ENCODE measurements around the gene IPO13.

The IPO13 gene

DNA sequence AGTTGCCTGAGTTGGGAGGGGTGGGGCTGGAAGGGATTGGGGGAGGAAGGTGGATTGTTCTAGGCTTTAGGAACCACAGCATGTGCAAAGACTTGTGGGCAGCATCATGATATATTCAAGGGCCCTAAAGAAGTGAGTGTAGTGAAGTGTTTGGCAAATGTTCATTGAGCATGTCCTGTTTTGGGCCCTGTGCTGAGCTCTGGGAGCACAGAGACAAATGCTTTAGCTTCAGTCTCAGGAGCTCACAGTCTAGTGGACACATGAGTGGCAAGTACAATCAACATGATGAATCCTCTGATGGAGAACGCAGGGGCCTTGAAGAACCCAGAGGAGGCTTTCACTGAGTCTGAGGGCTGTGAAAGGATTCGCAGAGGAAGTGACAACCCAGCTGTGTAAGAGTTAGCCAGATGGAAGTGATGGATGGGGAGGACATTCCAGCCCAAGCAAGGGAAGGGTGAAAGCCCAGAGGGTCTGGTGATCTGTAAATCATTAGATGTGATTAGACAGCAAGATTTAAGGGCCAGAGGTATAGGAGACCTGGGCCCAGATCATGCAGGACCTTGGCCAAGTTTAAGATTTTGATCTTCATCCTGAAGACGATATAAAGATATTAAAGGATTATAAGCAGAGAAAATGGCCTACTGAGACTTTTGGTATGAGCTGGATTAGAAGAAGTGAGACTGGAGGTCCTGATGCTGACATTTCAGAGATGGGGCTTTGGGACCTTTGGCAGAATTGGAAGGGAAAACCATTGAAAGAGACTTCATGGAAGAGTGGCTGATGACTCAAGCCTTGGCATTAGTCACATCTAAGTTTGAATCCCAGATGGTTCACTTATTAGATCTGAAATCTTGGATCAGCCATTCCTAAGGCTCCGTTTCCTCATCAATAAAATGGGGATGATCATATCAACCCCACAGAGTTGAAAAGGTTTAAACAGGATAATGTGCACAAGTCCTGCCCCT is 4.6 kb downstream of the IPO13 start:
- H3K27ac ChIP-seq (ENCODE audit: low read depth, low read length), result no peak overlapping the region
- no peak overlapping the region for H3K9ac ChIP-seq (ENCODE audit: low read depth in 1 of 2, low read length in 2 of 2)
- peaks cover 17 to 23% of the 10 kb centered on the region in 2 donors for H3K4me1 ChIP-seq (ENCODE audit: control insufficient read depth in 1 of 2, insufficient read depth in 2 of 2, low read length in 2 of 2)
- peaks cover 0 to 14% of the 10 kb centered on the region in 2 donors for H3K36me3 ChIP-seq (ENCODE audit: control insufficient read depth in 1 of 2, insufficient read depth in 2 of 2, low read length in 2 of 2)
- no peaks in the 10 kb centered on the region for H3K9me3 ChIP-seq (ENCODE audit: control insufficient read depth in 1 of 2, low read length in 2 of 2)
- H3K4me3 ChIP-seq (ENCODE audit: low read depth in 1 of 2, low read length in 2 of 2), result no peak overlapping the region
- no peaks in the 10 kb centered on the region for H3K27me3 ChIP-seq (ENCODE audit: control insufficient read depth in 1 of 2, insufficient read depth in 2 of 2, low read length in 2 of 2)

DNA sequence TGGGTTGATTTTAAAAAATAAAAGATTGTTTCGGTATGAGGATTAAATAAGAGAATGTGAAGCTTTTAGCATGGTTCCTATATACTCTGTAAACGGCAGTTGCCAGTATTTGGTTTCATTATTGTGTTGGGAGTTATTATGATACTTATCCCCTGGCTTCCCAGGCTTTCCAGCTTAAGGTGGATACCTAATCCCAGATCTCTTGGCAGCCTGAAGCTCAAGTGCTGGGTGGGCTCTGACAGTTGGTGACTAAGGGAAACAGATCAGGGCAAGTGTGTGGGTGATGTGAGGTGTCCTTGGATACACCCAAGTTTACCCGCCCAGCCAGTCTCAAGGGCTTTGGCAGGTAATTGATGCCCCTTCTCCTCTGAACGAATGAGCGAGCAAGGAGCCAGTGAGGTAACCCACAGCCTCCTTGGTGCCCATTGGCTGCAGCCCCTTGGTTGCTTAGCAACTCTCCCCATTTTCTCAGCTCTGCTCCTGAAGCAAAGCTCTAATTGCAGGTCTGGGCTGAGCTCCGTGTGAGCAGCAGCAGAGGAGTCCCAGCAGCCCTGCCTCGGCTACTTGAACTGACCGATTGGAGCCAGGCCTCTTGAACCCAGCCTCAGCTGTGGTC is 6.1 kb downstream of the IPO13 start:
- Histone ChIP-seq H3K4me1 (ENCODE audit: control insufficient read depth in 1 of 2, insufficient read depth in 2 of 2, low read length in 2 of 2) (peaks cover 11 to 14% of the 10 kb centered on the region in 2 donors), H3K27ac (ENCODE audit: low read depth, low read length) (no peak overlapping the region), H3K27me3 (ENCODE audit: control insufficient read depth in 1 of 2, insufficient read depth in 2 of 2, low read length in 2 of 2) (no peaks in the 10 kb centered on the region), H3K9me3 (ENCODE audit: control insufficient read depth in 1 of 2, low read length in 2 of 2) (no peaks in the 10 kb centered on the region), H3K4me3 (ENCODE audit: low read depth in 1 of 2, low read length in 2 of 2) (no peak overlapping the region), H3K36me3 (ENCODE audit: control insufficient read depth in 1 of 2, insufficient read depth in 2 of 2, low read length in 2 of 2) (peaks cover 4 to 30% of the 10 kb centered on the region in 2 donors), H3K9ac (ENCODE audit: low read depth in 1 of 2, low read length in 2 of 2) (no peak overlapping the region)

DNA sequence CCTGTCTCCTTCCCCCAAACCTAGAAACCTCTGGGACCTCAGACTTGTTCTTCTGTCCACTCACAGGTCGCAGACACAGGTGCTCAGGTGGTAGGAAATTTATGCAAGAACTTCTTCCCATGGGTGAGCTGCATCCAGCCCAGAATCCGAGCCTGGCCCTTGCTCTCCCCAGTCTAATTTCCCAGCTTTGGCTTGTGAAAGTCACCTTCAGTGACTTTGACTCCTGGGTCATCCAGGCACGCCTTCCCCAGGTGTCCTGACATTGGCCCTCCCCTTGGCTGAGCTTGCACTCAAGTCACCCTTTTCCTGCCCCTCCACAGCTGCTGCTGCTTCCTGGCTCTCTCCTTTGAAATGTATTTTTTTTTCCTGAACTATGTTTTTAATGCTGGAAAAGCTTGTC is 6.6 kb downstream of the IPO13 start:
- Histone ChIP-seq H3K4me3 (ENCODE audit: low read depth in 1 of 2, low read length in 2 of 2) (no peak overlapping the region), H3K4me1 (ENCODE audit: control insufficient read depth in 1 of 2, insufficient read depth in 2 of 2, low read length in 2 of 2) (peaks cover 6 to 9% of the 10 kb centered on the region in 2 donors), H3K27ac (ENCODE audit: low read depth, low read length) (no peak overlapping the region), H3K9me3 (ENCODE audit: control insufficient read depth in 1 of 2, low read length in 2 of 2) (no peaks in the 10 kb centered on the region), H3K27me3 (ENCODE audit: control insufficient read depth in 1 of 2, insufficient read depth in 2 of 2, low read length in 2 of 2) (no peaks in the 10 kb centered on the region), H3K9ac (ENCODE audit: low read depth in 1 of 2, low read length in 2 of 2) (no peak overlapping the region), H3K36me3 (ENCODE audit: control insufficient read depth in 1 of 2, insufficient read depth in 2 of 2, low read length in 2 of 2) (peaks cover 4 to 35% of the 10 kb centered on the region in 2 donors)

DNA sequence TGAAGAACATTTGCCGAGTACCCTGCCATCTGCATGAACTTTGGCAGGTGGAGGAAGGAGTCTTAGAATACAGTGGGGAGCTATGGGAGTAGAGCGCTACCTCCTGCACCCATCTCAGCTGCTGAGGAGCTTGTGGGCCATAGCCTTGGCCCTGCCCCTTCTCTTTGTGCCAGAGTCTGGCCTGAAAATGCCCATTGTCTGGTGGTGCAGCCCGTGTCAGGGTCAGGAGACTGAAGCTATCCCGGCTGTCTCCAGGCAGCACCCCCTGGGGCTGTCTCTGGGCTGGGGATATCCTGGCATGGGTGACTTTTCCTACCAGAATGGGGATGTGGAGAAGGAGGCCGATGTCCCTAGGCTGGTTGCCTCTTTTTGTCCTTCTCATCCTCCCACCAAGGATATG is 7.3 kb downstream of the IPO13 start:
- H3K4me3 ChIP-seq (ENCODE audit: low read depth in 1 of 2, low read length in 2 of 2), result no peak overlapping the region
- no peak overlapping the region for H3K27ac ChIP-seq (ENCODE audit: low read depth, low read length)
- peaks cover 8 to 42% of the 10 kb centered on the region in 2 donors for H3K36me3 ChIP-seq (ENCODE audit: control insufficient read depth in 1 of 2, insufficient read depth in 2 of 2, low read length in 2 of 2)
- H3K4me1 ChIP-seq (ENCODE audit: control insufficient read depth in 1 of 2, insufficient read depth in 2 of 2, low read length in 2 of 2), result peaks cover 0 to 2% of the 10 kb centered on the region in 2 donors
- H3K9ac ChIP-seq (ENCODE audit: low read depth in 1 of 2, low read length in 2 of 2), result no peak overlapping the region
- no peaks in the 10 kb centered on the region for H3K9me3 ChIP-seq (ENCODE audit: control insufficient read depth in 1 of 2, low read length in 2 of 2)
- H3K27me3 ChIP-seq (ENCODE audit: control insufficient read depth in 1 of 2, insufficient read depth in 2 of 2, low read length in 2 of 2), result no peaks in the 10 kb centered on the region

DNA sequence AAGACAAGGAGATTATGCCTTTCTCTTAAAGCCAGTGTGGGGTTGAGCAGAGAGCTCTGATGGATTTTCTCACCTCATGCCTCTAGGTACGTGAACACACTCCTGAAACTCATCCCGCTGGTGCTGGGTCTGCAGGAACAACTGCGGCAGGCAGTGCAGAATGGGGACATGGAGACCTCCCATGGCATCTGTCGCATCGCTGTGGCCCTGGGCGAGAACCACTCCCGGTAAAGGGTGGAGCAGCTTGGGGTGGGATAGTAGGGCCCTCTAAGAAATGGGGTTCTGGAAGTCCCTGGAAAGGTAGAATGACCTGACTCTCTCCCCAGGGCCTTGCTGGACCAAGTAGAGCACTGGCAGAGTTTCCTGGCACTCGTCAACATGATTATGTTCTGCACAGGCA is 9.5 kb downstream of the IPO13 start:
- H3K36me3 ChIP-seq (ENCODE audit: control insufficient read depth in 1 of 2, insufficient read depth in 2 of 2, low read length in 2 of 2), result peaks cover 22 to 53% of the 10 kb centered on the region in 2 donors
- no peak overlapping the region for H3K9ac ChIP-seq (ENCODE audit: low read depth in 1 of 2, low read length in 2 of 2)
- no peak overlapping the region for H3K4me3 ChIP-seq (ENCODE audit: low read depth in 1 of 2, low read length in 2 of 2)
- H3K4me1 ChIP-seq (ENCODE audit: control insufficient read depth in 1 of 2, insufficient read depth in 2 of 2, low read length in 2 of 2), result no peaks in the 10 kb centered on the region
- H3K27ac ChIP-seq (ENCODE audit: low read depth, low read length), result no peak overlapping the region
- no peaks in the 10 kb centered on the region for H3K9me3 ChIP-seq (ENCODE audit: control insufficient read depth in 1 of 2, low read length in 2 of 2)
- no peaks in the 10 kb centered on the region for H3K27me3 ChIP-seq (ENCODE audit: control insufficient read depth in 1 of 2, insufficient read depth in 2 of 2, low read length in 2 of 2)

DNA sequence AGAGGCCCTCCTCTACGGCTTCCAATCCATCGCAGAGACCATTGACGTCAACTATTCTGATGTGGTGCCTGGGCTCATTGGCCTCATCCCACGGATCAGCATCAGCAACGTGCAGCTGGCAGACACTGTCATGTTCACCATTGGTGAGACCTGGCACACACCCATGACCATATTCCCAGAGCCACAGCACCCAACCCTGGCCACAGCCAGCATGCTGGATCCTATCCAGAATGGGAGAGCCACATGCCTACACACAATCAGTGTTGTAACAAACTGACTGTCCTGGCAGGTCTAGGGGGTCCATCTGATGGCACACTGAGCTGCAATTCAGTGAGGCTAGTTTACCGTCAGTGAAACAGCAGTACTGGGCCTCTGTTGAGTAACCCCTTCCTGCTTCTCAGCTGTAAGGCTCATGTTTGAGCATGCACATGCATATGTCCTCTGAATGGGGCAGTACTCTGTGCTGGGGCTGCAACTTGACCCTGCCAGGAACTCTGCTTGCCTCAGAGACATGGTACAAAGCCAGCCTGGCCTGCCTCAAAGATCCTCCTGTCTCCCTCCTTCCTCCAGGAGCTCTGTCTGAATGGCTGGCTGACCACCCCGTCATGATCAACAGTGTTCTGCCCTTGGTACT is 10.8 kb downstream of the IPO13 start:
- no peaks in the 10 kb centered on the region for H3K9me3 ChIP-seq (ENCODE audit: control insufficient read depth in 1 of 2, low read length in 2 of 2)
- H3K4me3 ChIP-seq (ENCODE audit: low read depth in 1 of 2, low read length in 2 of 2), result no peak overlapping the region
- peaks cover 25 to 53% of the 10 kb centered on the region in 2 donors for H3K36me3 ChIP-seq (ENCODE audit: control insufficient read depth in 1 of 2, insufficient read depth in 2 of 2, low read length in 2 of 2)
- no peak overlapping the region for H3K9ac ChIP-seq (ENCODE audit: low read depth in 1 of 2, low read length in 2 of 2)
- H3K27me3 ChIP-seq (ENCODE audit: control insufficient read depth in 1 of 2, insufficient read depth in 2 of 2, low read length in 2 of 2), result no peaks in the 10 kb centered on the region
- H3K4me1 ChIP-seq (ENCODE audit: control insufficient read depth in 1 of 2, insufficient read depth in 2 of 2, low read length in 2 of 2), result no peaks in the 10 kb centered on the region
- no peak overlapping the region for H3K27ac ChIP-seq (ENCODE audit: low read depth, low read length)

DNA sequence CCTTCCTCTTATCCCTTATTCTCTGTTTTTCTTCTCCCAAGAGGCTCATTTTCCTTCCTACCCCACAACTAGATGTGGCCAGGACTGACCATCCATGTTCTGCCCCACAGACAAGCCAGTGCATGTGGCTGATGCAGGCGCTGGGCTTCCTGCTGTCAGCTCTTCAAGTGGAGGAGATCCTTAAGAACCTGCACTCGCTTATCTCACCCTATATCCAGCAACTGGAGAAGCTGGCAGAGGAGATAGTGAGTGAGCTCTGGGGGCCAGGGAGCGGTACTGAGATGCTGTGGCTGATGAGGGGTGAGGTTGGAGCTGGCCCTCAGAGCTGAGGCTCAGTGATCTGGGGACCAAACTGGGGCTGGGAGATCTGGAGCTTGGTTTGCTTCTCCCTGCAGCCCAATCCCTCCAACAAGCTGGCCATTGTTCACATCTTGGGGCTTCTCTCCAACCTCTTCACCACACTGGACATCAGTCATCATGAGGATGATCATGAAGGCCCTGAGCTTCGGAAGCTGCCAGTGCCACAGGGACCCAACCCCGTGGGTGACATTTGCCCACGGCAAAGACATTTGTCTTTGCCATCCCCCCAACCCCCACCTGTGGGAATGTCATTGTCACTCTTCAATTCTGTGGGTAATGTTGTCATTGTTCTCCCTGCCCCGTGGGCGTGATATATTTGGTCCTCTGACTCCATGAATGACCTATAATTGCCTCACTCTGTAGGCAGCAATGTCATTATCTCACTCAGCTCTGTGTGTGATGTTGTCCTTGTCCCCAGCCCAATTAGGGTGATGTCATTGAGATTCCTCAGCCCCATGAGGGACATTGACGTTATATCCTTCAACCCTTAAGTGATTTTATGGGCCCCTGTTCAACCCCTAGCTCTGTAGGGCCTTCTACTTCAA is 11.9 kb downstream of the IPO13 start:
- Histone ChIP-seq H3K27ac (ENCODE audit: low read depth, low read length) (no peak overlapping the region), H3K9me3 (ENCODE audit: control insufficient read depth in 1 of 2, low read length in 2 of 2) (no peaks in the 10 kb centered on the region), H3K9ac (ENCODE audit: low read depth in 1 of 2, low read length in 2 of 2) (no peak overlapping the region), H3K36me3 (ENCODE audit: control insufficient read depth in 1 of 2, insufficient read depth in 2 of 2, low read length in 2 of 2) (peaks cover 25 to 62% of the 10 kb centered on the region in 2 donors), H3K4me1 (ENCODE audit: control insufficient read depth in 1 of 2, insufficient read depth in 2 of 2, low read length in 2 of 2) (no peaks in the 10 kb centered on the region), H3K27me3 (ENCODE audit: control insufficient read depth in 1 of 2, insufficient read depth in 2 of 2, low read length in 2 of 2) (no peaks in the 10 kb centered on the region), H3K4me3 (ENCODE audit: low read depth in 1 of 2, low read length in 2 of 2) (no peak overlapping the region)

DNA sequence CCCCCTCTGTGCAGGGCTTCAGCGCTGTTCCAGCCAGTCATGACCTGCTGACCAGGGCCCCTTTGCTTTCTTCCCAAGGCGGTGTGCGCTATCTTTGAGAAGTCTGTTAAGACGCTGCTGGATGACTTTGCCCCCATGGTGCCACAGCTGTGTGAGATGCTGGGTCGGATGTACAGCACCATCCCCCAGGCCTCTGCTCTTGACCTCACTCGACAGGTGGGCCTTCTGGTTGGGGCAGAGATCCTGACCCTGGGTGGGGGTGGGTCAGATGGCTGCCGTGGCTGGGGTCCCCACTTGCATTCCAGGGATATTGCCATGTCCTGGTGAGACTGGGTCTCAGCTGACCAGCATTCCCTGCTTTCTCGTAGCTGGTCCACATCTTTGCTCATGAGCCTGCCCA is 14.0 kb downstream of the IPO13 start:
- no peaks in the 10 kb centered on the region for H3K27me3 ChIP-seq (ENCODE audit: control insufficient read depth in 1 of 2, insufficient read depth in 2 of 2, low read length in 2 of 2)
- H3K36me3 ChIP-seq (ENCODE audit: control insufficient read depth in 1 of 2, insufficient read depth in 2 of 2, low read length in 2 of 2), result peaks cover 29 to 70% of the 10 kb centered on the region in 2 donors
- H3K9ac ChIP-seq (ENCODE audit: low read depth in 1 of 2, low read length in 2 of 2), result no peak overlapping the region
- H3K27ac ChIP-seq (ENCODE audit: low read depth, low read length), result no peak overlapping the region
- no peak overlapping the region for H3K4me3 ChIP-seq (ENCODE audit: low read depth in 1 of 2, low read length in 2 of 2)
- H3K4me1 ChIP-seq (ENCODE audit: control insufficient read depth in 1 of 2, insufficient read depth in 2 of 2, low read length in 2 of 2), result no peaks in the 10 kb centered on the region
- no peaks in the 10 kb centered on the region for H3K9me3 ChIP-seq (ENCODE audit: control insufficient read depth in 1 of 2, low read length in 2 of 2)

DNA sequence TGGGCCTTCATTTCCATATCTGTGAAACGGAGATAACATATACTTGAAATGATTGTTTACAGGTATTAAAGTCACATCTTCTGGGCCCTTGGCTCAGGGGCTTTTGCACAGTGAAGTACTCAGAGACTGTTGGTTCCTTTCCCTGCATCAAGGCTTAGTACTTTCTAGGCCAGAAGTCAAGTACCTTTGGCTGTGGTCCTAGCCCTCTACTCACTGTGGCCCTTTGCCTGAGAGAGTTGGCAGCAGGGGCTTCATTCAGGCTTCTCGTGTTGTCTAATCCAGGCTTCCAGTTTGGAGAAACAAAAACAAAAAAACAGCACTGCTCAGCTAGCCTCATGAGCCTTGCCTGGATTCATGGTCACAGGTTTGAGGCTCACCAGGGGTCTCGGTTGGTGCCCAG is 14.9 kb downstream of the IPO13 start:
- Histone ChIP-seq H3K4me1 (ENCODE audit: control insufficient read depth in 1 of 2, insufficient read depth in 2 of 2, low read length in 2 of 2) (no peaks in the 10 kb centered on the region), H3K36me3 (ENCODE audit: control insufficient read depth in 1 of 2, insufficient read depth in 2 of 2, low read length in 2 of 2) (peaks cover 29 to 67% of the 10 kb centered on the region in 2 donors), H3K4me3 (ENCODE audit: low read depth in 1 of 2, low read length in 2 of 2) (no peak overlapping the region), H3K9me3 (ENCODE audit: control insufficient read depth in 1 of 2, low read length in 2 of 2) (no peaks in the 10 kb centered on the region), H3K27ac (ENCODE audit: low read depth, low read length) (no peak overlapping the region), H3K9ac (ENCODE audit: low read depth in 1 of 2, low read length in 2 of 2) (no peak overlapping the region), H3K27me3 (ENCODE audit: control insufficient read depth in 1 of 2, insufficient read depth in 2 of 2, low read length in 2 of 2) (no peaks in the 10 kb centered on the region)
